Umbilical cord (tissue), 2 donors: Measurements from ENCODE around the gene GAK. TPM values are rescaled to one million over a fixed set of nuclear protein-coding genes. Genes with fewer than 3 reads are reported as not detected.

Source experiments
- DNase-seq: peaks from one replicate; pipeline ENCODE4 v3.0.0-alpha.2; 2015; ENCODE audit warnings: low spot score
- total RNA-seq: library from RNA; depleted of rRNA; stranded (reverse); fragments of >200 nt; gene quantifications from one replicate; pipeline ENCODE4 v1.2.3, GENCODE V29; 2014; ENCODE audit warnings: low replicate concordance; ENCODE audit not compliant: insufficient read depth

The GAK gene
- total RNA-seq, 1 donor from 2014 or later, result 51.5 TPM

- no peak for DNase-seq
These were observed 100.7 kb downstream of the GAK start for GRCh38 chr4:831483-831805.

DNA sequence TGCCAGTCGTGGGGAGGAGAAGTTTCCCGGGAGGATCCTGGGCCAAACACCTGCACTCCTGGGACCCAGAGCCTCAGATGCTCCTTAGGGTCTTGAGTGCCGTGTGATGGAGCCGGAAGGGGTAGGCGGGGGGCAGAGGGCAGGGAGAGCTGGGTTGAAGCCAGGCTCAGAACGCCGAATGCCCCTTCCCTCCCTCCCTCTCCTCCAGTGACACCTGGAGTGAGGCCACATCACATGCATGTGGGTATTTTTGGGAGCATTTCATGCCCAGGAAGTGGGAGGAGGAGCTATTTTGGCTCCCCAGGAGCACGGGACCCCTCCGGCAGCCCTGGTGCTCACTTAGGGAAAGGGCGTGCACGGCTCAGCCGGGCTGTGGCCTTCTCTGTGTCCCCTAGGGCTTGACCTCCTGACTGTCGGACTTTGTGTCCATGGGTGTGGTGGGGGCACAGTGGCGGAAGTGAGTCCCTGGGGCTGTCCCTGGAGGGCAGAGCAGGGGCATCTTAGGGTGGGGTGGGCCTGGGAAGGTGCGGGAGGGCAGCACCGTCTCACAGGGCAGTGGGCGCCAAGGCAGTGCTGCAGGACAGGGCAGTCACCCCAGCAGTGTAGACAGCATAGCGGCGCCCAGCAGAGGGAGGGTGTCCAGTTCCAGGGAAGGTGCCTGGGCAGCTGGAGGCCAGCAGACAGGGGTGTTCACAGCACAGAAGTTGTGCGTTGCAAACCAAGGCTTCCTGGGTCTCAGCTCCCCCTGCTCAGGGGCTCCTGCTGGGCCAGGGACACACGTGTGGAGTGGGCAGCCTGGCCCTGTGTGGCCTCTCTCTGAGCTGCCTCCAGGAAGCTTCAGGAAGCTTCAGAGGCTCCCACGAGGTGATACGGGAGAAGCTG is 101.3 kb downstream of the GAK start:
- no peak for DNase-seq

- no peak for DNase-seq
These were observed 102.1 kb downstream of the GAK start for GRCh38 chr4:829761-830600.

DNA sequence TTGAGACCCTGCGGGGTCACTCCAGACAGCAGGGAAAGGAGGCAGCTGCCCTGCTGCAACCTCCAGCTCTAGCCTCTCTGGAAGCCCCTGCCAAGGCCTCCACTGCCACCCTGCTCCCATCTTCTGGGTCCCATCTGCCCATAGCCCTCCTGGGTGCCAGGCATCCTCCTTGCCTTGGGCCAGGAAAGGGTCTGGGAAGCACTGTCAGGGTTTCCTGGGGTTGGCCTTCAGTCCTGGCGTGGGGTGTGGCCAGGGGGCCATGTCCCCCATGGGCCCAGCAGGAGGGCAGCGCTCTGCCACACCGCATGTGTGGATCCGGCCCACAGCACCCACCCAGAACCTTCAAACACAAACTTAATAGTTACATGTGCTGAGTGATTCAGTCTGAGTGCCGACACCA is 102.8 kb downstream of the GAK start:
- no peak for DNase-seq

DNA sequence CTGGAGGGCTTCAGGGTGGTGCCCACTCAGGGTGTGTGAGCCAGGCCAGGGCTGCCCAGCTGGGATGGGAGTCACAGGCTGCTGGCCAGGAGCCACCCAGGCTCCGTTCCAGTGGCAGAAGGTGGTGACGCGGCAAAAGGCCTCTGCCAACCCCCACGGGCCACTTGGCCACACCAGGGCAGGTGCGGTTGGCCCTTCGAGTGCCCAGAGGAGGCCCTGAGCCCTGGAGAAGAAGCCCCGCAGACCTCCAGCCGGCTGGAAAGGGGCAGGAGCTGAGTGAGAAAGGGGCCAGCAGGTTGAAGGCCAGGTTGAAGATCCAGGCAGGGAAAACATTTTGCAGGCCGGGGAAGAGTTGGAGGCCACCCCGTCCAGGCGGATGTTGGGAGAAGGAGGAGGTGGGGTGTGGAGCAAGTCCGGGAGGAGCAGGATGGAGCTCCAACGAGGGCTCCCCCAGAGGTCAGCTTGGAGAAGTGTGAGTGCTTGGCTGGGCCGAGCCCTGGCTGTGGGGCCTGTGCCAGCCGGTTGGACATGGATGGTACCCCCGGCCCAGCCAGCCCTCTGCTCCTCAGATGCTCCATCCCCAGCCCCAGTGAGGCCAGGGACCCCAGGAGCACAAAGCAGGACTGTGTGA is 103.4 kb downstream of the GAK start:
- no peak for DNase-seq

DNA sequence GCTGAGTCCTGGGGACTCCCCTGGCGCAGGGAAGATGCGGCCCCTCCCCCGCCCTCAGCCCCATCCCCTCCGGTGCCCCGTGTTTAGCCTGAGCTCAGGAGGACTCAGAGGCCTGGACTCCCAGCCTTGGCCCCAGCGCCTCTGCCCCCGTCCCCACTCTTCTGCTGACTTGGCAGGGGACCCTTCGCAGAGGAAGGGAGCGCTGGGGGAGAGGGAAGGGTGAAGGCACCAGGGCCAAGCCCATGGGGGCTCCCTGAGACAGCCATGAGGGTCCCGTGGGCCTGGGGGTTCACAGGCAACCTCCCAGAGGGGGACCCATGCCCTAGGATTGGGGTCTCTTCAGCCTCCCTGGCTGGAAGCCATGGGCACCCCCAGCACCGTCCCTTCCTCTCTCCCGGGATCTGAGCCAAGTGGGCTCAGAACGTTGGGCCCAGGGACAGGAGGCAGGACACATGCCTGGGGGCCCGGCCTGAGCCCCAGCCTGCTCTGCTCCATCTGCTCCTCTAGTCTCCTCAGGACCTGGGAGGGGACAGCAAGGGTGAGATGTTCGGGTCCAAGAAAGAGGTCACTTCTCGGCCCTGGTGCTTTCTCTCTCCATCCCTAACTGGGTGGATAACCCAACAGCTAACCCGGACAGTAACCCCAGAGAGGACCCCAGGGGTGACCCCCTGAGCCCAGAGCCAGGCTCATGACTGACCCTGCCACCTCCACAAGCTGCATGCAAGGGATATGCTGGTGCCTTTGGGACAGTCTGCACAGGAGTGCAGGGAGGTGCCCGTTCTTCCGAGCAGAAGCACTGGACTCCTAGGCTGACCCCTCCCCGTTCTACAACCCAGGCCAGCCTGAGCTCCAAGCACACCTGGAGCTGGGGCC is 104.7 kb downstream of the GAK start:
- DNase-seq, result no peak

- no peak for DNase-seq
These were observed 105.5 kb downstream of the GAK start for GRCh38 chr4:826508-827208.

- no peak for DNase-seq
These were observed 106.2 kb downstream of the GAK start, which contains the start of gene CPLX1 for GRCh38 chr4:825971-826330. CPLX1 (minus strand) TSS chr4:826129; CDS start chr4:824522, 1,607 bp downstream.

DNA sequence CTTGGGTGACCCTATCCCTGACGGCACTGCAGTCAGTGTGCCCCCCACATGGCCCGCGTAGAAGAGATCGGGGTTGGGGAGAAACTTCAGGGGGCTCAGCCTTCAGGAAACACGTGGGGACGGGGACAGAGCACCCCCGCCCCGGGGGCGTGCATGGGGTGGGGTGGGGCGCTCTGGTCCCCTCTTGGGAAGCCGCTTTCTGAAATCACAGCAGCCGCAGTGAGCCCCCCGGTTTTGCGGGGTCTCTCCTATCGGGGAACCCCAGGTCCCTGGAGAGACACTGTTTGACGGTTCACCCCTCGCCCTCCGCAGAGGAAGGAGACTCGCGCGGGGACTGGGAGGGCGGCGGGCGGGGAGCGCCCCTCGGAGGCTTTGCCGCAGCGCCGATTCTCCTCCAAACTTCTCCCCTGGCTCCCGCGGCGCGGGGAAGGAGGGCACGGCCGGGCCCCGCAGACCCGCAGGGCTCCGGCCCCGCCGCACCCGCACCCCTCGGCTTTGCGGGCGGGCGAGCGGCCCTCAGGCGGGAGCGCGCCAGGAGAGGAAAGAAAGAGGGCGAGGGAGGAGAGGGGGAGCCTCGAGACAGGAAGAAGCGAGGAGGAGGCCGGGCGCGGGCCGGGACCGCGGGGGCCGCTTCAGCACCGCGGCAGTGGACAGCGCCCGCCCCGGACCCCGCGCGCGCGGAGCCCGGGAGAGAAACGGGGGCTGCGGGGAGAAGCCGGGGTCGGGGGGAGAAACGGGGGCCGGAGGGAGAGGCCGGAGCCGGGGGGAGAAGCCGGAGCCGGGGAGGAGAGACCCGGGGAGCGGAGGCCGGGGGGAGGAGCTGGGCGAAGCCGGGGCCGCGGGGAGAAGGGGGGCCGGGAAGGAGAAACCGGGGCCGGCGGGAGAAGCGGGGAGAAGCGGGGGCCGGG is 106.8 kb downstream of the GAK start:
- DNase-seq, result peak; percentile 6

GRCh38 chr4:824461-825062 is 107.6 kb downstream of the GAK start:
- DNase-seq, result no peak

- no peak for DNase-seq
These were observed 108.2 kb downstream of the GAK start for GRCh38 chr4:823761-824460.

- no peak for DNase-seq
These were observed 108.8 kb downstream of the GAK start for GRCh38 chr4:823176-823760.

DNA sequence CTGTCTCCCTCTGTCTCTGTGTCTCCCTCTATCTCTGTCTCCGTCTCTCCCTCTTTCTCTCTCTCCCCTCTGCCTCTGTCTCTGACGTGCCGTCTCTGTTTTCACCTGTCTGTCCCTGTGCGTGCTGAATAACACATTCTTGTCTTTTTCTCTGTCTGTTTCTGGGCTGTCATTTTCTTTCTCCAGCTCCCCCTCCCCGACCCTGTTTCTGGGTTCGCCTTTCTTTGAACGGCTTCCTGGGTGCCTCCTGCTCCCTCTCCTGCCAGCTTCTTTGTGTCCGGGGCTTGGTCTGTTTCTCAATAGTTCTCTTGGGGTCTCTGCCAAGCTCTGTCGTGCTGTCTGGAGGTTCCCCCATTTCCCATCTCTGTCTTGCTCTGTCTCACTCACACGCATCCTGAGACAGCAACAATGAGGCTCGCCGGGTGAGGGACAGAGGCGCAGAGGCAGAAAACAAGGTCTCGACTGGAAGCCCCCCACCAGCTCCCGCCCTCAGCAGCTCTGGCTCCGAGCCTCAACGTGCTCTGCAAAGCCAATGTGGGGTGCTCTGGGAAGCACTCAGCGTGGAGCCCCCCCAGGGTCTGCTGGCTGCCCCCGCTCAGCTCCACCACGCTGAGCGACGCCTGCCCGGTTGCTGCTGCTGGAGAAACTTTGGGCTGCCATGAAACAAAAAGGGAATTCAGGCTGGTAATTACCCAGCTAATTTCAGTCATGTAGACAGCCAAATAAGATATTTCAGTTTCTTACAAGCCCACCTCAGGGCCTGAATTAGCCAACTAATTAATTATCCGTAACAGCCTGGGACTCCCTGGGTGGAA is 109.5 kb downstream of the GAK start:
- DNase-seq, result no peak

DNA sequence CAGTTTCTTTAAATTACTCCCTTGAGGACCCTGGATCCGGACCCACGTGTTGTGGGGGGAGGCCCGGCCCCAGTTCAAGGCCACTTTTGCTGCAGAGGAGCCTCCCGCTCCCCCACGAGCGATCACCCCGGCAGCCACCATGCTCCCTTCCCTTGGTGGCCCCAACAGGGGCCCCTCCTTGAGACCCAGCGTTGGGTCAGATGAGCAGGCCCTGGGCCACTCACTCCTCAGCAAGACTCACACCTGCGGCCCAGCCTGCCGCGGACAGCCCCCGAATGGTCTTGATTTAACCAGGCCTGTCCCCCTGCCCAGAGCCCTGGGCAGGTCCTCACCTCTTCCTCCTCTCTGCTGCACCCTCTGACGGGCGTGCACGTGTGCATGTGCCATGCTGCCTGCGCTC is 110.5 kb downstream of the GAK start:
- no peak for DNase-seq

GRCh38 chr4:821181-821591 is 110.9 kb downstream of the GAK start:
- no peak for DNase-seq

DNA sequence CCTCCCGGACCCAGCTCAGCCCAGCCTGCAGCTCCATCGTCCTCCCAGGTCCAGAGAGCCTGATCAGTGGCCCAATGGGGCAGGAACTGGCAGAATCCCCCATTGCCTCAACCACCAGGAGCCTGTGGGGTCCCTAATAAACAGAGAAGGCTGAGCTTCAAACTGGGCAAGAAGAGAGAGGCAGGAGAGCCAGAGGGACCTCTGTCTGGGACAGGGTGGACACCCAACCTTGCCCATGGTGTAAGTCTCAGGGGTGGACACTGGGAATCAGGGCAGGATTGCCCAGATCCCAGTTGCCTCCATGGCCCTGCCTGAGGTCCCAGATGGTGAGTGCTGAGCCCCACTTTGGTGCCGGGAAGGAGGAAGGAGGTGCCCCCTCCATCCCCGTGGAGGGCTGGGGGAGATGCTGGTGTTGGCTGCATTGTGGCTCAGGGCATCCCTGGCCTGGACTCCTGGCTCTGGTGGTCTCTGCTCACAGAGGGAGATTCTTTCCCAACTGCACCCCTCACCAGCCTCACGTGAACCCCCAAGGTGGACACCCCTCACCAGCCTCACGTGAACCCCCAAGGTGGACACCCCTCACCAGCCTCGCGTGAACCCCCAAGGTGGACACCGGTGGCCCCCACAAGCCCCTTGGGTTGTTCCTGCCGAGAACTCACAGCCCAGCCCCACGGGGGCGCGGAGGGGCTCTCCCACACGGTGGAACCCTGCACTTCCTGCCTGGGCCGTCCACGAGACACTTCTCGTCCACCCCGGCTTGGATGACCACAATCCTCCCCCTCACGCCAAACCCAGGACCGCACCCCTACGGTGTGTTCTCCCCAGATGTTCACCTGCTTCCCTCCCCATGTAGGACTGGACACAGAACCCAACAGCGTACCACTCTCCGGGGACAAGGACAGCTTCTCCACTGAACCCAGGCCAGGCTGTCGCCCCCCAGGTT is 111.6 kb downstream of the GAK start:
- no peak for DNase-seq
